GM21825 (cell line): ENCODE data around the gene IFT88.

Source experiments
- ATAC-seq: cut with Tn5 transposase; IDR thresholded peaks from one replicate; pipeline ENCODE4 v1.9.1; 2021; ENCODE audit warnings: mild to moderate bottlenecking, moderate library complexity; ENCODE audit not compliant: unreplicated experiment

The IFT88 gene

GRCh38 chr13:20711301-20712044 is 144.5 kb downstream of the IFT88 start:
- ATAC-seq, result no peak

- ATAC-seq, result no peak
Measured at GRCh38 chr13:20713014-20713376, 146.0 kb downstream of the IFT88 start.

DNA sequence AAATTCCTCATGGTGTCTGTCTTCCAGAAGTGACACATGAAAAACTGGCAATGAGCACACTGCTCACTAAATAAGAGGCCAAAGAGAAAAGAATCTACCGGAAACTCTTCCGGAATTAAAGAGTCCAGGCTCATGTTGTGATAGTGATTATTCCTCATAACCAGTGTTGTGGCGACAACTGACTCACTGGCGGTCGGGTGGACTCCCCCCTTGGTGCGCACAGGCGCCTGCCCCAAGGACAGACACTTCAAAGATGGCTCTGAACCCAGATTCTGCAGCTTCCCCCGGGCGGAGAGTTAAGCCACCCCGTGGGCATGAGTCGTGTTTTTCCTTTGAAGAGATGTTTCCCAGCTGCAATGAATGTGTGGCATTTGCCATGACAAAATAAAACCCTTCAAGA is 146.8 kb downstream of the IFT88 start:
- ATAC-seq, result no peak

- no peak for ATAC-seq
Measured at GRCh38 chr13:20714161-20714560, 147.2 kb downstream of the IFT88 start.

DNA sequence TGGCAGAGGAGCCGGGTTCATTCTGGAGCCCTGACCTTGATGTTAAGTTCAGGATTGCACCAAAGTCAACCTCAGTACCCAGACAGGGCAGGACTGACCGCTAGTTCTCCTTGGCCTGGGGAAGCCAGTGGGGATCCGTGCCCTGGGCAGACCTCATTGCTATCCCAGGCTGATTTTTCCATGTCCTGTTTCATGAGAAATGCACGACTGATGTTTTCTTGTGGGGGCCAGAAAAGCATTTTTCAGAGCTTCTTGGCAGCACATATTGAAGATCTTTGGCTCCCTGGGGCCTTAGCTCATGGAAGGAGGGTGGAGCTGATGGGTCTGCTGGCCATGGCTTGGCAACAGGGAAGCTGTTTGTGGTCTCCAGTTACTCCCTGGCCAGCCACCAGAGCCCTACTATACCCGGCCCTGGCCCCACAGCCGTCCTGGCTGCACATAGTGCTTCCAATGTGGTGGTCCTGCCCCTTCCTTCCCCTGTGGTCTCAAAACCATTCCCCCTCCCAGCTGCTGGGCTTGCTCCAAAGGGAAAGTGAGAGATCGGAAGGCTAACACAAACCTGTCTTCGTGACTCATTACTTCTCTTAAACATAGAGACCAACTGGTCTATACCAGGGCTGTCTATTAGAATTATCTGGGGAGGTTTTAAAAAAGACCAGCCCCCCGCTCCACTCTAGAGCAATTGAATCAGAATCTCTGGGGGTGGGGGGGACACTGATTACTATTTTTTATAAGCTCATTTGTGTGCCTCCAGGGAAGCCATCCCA is 147.8 kb downstream of the IFT88 start:
- ATAC-seq, result no peak

DNA sequence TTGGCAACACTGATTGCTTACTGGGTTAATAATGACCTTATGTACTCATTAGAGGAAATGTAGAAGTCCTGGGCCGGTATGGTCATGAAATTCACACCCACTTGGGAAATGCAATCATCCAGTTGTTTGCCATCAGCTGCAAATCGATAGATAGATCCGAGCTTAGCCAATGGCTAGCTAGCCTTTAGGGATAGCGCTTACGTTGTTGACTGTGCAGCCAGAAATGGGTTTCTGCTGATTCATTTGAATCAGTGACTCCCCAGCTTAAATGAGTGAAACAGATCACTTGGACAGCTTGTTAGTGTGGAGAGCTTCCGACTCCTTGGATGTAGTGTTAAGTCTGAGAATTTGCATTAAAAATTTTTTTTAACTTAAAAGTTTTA is 148.4 kb downstream of the IFT88 start:
- ATAC-seq, result no peak

DNA sequence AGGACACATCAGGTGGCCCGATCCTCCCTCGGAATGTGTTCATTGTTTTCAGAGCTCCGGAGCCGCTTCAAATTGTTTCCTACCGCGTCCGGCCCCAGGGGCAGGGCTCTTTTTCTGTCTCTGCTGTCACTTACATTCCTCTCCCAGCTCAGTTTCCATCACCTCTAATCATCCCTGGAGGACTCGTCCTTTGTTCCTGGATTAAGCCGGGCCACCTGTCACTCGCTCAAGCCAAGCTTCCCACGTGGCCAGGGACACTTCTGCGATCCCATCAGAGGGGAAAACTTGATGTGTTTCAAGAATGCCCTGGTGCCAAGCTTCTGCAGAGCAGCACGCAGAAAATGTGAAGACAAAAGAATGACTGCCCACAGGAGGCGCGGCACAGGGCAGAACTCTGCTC is 150.0 kb downstream of the IFT88 start:
- ATAC-seq, result no peak

GRCh38 chr13:20717581-20718542 is 150.9 kb downstream of the IFT88 start:
- ATAC-seq, result no peak

- no peak for ATAC-seq
Measured at GRCh38 chr13:20718958-20719566, 152.1 kb downstream of the IFT88 start.

DNA sequence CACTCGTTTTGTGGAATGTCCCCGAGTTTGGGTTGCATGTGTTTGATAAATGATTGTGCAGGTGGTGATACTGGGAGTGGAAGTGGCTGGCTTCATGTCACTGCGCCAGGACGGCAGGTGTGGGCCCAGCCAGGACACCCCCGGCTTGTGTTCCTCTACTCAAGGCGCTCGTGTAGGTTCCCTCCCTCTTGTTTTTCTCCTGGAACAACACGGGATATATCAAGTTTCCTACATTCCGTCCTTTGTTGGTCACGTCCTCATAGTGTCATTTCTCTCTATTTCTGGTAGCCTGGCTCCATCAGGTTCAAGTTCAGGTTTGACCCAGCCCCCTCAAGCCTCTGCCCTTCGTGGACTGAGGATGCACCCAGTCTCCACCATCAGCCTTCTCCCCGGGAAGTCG is 152.8 kb downstream of the IFT88 start:
- no peak for ATAC-seq

GRCh38 chr13:20720499-20720898 is 153.5 kb downstream of the IFT88 start:
- no peak for ATAC-seq

GRCh38 chr13:20721058-20721453 is 154.1 kb downstream of the IFT88 start:
- no peak for ATAC-seq

DNA sequence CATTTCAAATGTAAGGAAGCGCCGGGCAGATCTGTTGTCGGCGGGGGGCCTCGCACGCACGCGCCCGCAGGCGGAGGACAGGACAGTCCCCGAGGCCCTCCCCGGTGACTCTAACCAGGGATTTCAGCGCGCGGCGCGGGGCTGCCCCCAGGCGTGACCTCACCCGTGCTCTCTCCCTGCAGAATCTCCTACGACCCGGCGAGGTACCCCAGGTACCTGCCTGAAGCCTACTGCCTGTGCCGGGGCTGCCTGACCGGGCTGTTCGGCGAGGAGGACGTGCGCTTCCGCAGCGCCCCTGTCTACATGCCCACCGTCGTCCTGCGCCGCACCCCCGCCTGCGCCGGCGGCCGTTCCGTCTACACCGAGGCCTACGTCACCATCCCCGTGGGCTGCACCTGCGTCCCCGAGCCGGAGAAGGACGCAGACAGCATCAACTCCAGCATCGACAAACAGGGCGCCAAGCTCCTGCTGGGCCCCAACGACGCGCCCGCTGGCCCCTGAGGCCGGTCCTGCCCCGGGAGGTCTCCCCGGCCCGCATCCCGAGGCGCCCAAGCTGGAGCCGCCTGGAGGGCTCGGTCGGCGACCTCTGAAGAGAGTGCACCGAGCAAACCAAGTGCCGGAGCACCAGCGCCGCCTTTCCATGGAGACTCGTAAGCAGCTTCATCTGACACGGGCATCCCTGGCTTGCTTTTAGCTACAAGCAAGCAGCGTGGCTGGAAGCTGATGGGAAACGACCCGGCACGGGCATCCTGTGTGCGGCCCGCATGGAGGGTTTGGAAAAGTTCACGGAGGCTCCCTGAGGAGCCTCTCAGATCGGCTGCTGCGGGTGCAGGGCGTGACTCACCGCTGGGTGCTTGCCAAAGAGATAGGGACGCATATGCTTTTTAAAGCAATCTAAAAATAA is 154.7 kb downstream of the IFT88 start:
- no peak for ATAC-seq

GRCh38 chr13:20727856-20728255 is 160.9 kb downstream of the IFT88 start:
- ATAC-seq, result no peak

- no peak for ATAC-seq
Measured at GRCh38 chr13:20728579-20729311, 161.8 kb downstream of the IFT88 start.

- no peak for ATAC-seq
Measured at GRCh38 chr13:20729633-20730585, 163.0 kb downstream of the IFT88 start.

DNA sequence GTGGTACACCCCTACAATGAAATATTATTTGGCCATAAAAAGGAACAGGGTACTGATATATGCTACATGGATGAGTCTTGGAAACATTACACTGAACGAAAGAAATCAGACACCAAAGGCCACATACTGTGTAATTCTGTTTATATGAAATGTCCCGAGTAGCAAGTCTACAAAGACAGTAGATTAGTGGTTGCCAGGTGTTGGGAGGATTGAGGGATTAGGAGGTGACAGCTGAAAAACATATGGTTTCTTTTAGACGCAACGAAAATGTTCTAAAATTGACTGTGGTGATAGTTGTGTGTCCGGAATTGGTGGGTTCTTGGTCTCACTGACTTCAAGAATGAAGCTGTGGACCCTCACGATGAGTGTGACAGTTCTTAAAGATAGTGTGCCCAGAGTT is 171.7 kb downstream of the IFT88 start:
- no peak for ATAC-seq

- no peak for ATAC-seq
Measured at GRCh38 chr13:20740021-20740420, 173.1 kb downstream of the IFT88 start.
